Loucy (cell line): Measurements from ENCODE around the gene PRKACA.

Experiments
- H2AFZ ChIP-seq: fragments of 200-600 bp; sonication (generic); 2 replicates; pipeline ENCODE4 v1.6.0; 2016; ENCODE audit warnings: antibody characterized with exemption, mild to moderate bottlenecking, low read length, moderate library complexity
- H3F3A ChIP-seq: fragments of 200-600 bp; 2 replicates; pipeline ENCODE4 v1.6.0; 2016; ENCODE audit warnings: antibody characterized with exemption, low read depth, mild to moderate bottlenecking
- H3K27me3 ChIP-seq: fragments of 200-600 bp; sonication (generic); 2 replicates; pipeline ENCODE4 v1.6.1; 2014; ENCODE audit warnings: low read length, mild to moderate bottlenecking; ENCODE audit not compliant: insufficient read depth, poor library complexity, severe bottlenecking
- H3K36me3 ChIP-seq: fragments of 200-600 bp; sonication (generic); 2 replicates; pipeline ENCODE4 v1.6.1; 2016; ENCODE audit warnings: low read length; ENCODE audit not compliant: insufficient read depth
- H3K4me1 ChIP-seq: fragments of 200-600 bp; sonication (generic); 2 replicates; pipeline ENCODE4 v1.5.1; 2014; ENCODE audit warnings: low read length, mild to moderate bottlenecking; ENCODE audit not compliant: insufficient read depth, poor library complexity, severe bottlenecking
- H3K4me2 ChIP-seq: fragments of 200-600 bp; sonication (generic); 2 replicates; pipeline ENCODE4 v1.6.0; 2014; ENCODE audit warnings: antibody characterized with exemption, low read length, low read depth, mild to moderate bottlenecking; ENCODE audit not compliant: poor library complexity, severe bottlenecking
- H3K4me3 ChIP-seq: fragments of 200-600 bp; sonication (generic); 2 replicates; pipeline ENCODE4 v1.5.1; 2014; ENCODE audit warnings: low read length, mild to moderate bottlenecking, mixed read lengths; ENCODE audit not compliant: poor library complexity, severe bottlenecking
- H3K79me2 ChIP-seq: fragments of 200-600 bp; sonication (generic); 2 replicates; pipeline ENCODE4 v1.6.1; 2014; ENCODE audit warnings: low read length; ENCODE audit not compliant: insufficient read depth
- H3K9ac ChIP-seq: fragments of 200-600 bp; sonication (generic); 2 replicates; pipeline ENCODE4 v1.6.0; 2014; ENCODE audit warnings: mild to moderate bottlenecking, low read depth, low read length, moderate library complexity; ENCODE audit not compliant: poor library complexity, severe bottlenecking
- H3K9me2 ChIP-seq: fragments of 200-600 bp; sonication (generic); replicated peaks from 2 replicates; pipeline ENCODE4 v1.6.1; 2016; ENCODE audit warnings: low read depth, low read length, mixed read lengths
- H3K9me3 ChIP-seq: fragments of 200-600 bp; sonication (generic); 2 replicates; pipeline ENCODE4 v1.6.1; 2014; ENCODE audit warnings: mild to moderate bottlenecking, antibody characterized with exemption, low read length, low read depth; ENCODE audit not compliant: insufficient read depth
- H4K20me1 ChIP-seq: fragments of 200-600 bp; sonication (generic); 2 replicates; pipeline ENCODE4 v1.6.0; 2014; ENCODE audit warnings: antibody characterized with exemption, low read length, mild to moderate bottlenecking; ENCODE audit not compliant: insufficient read depth, poor library complexity, severe bottlenecking
- EZH2phosphoT487 ChIP-seq: fragments of 200-600 bp; IDR thresholded peaks from 2 replicates; pipeline ENCODE4 v1.6.1; 2018; ENCODE audit warnings: antibody characterized with exemption, mild to moderate bottlenecking, moderate library complexity, borderline replicate concordance
- TF ChIP-seq, protein P1 (sequence below): fragments of 200-600 bp; sonication (generic); conservative IDR thresholded peaks from 2 replicates; pipeline ENCODE4 v1.5.1; 2014; ENCODE audit warnings: mild to moderate bottlenecking, antibody characterized with exemption, low read length

PRKACA gene

DNA sequence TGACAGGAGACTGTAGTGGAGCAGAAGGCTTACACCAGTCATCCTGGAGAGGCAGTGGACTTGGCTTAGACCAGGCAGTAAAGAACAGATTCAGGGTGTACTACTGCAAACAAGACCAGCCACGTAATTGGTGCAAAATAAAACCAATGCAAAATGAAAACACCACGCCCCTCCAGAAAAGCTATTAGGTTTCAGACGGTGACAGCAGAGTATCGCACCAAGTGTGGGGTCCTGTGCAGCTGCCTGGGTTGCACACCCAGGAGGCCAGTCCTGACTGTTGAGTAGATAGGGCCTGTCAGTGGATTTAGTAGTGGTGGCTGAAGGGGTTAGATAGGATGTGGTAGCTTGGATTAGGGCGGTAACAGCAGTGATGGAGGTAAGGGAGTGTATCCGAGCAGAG lies 5.4 kb upstream of the PRKACA start:
- Histone ChIP-seq H3K79me2 (0 out of 2 replicates have a peak, but pooled peaks cover 4% of the 10 kb centered on the region), H3K4me2 (no peak overlapping the region), H4K20me1 (no peaks in the 10 kb centered on the region), H3K27me3 (no peaks in the 10 kb centered on the region), H3K9me3 (no peaks in the 10 kb centered on the region), H3K9ac (no peak overlapping the region), H3K36me3 (peaks cover 3% of the 10 kb centered on the region; the same call in 1 of the 2 replicates), H3F3A (no peaks in the 10 kb centered on the region; the same call in 1 of the 2 replicates), H2AFZ (no peak overlapping the region), H3K4me3 (no peak overlapping the region), H3K9me2 (no peaks in the 10 kb centered on the region), H3K4me1 (peaks cover 10% of the 10 kb centered on the region)
- TF ChIP-seq, protein P1, sequence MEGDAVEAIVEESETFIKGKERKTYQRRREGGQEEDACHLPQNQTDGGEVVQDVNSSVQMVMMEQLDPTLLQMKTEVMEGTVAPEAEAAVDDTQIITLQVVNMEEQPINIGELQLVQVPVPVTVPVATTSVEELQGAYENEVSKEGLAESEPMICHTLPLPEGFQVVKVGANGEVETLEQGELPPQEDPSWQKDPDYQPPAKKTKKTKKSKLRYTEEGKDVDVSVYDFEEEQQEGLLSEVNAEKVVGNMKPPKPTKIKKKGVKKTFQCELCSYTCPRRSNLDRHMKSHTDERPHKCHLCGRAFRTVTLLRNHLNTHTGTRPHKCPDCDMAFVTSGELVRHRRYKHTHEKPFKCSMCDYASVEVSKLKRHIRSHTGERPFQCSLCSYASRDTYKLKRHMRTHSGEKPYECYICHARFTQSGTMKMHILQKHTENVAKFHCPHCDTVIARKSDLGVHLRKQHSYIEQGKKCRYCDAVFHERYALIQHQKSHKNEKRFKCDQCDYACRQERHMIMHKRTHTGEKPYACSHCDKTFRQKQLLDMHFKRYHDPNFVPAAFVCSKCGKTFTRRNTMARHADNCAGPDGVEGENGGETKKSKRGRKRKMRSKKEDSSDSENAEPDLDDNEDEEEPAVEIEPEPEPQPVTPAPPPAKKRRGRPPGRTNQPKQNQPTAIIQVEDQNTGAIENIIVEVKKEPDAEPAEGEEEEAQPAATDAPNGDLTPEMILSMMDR = no peak
- no peak for TF ChIP-seq EZH2phosphoT487

DNA sequence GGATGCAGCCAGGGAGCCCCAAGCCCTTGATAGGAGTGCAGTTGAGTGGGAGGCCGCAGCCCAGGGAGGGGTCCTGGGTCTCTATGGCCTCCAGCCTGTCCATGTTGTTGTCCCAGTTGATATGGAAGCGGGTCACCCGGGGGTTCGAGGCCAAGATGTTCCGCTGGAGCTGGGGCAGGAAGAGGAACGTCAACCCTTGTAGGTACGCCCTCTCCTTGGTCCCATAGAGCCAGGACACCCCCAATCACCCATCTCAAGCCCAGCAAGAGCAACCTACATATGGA lies 2.9 kb upstream of the PRKACA start:
- H3K9me3 ChIP-seq = no peaks in the 10 kb centered on the region
- peaks cover 13% of the 10 kb centered on the region for H4K20me1 ChIP-seq
- peaks cover 23% of the 10 kb centered on the region; the same call in 1 of the 2 replicates for H3K79me2 ChIP-seq
- H3K9me2 ChIP-seq = no peaks in the 10 kb centered on the region
- H3K9ac ChIP-seq = no peak overlapping the region
- no peak for TF ChIP-seq EZH2phosphoT487
- TF ChIP-seq, protein P1 = no peak
- no peak overlapping the region for H3K4me2 ChIP-seq
- H2AFZ ChIP-seq = no peak overlapping the region
- peaks cover 28% of the 10 kb centered on the region for H3K4me1 ChIP-seq
- no peaks in the 10 kb centered on the region; the same call in 1 of the 2 replicates for H3F3A ChIP-seq
- no peaks in the 10 kb centered on the region for H3K27me3 ChIP-seq
- H3K4me3 ChIP-seq = no peak overlapping the region
- H3K36me3 ChIP-seq = no peaks in the 10 kb centered on the region; the same call in 1 of the 2 replicates

DNA sequence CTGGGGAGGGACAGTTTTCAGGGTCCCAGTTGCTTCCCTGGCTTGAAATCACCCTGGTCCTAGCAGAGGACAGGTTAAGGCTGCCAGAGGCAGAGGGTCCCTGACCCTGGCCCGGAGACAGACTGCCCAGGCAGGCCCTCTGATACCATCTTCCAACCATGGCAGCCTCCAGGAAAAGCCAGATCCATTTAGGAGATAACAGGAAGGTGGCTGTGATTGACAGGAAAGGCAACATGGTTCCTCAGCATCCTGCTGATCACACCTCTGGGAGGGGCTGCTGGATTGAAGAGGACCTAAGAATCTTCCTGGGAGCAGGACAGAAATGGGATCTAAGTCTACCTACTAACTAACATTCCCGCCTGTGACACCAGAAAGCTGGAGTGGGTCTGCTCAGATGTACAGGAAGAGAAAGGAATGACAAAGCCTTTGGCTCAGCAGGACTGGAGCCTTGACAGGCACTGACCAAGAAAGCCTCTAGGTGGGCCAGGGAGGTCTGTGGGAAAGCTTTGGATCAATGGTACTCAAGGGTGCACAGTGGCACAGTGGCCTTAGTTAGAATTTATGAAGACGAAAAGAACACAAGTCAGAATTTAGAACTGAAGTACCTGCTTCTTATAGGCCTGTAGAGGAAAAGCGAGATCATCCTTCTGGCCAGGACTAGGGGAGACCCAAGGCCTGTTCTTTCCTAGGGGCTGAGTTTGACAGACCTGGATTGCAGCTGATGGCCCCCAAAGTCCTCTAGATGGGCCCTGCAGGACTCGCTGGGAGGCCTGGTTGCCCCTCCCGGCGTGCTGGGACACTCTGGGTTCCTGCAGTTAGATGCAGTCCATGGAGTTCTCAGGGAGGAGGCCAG lies 2.3 kb upstream of the PRKACA start:
- Histone ChIP-seq H3K9me2 (no peaks in the 10 kb centered on the region), H3K79me2 (peaks cover 24% of the 10 kb centered on the region; the same call in 1 of the 2 replicates), H3K4me1 (peaks cover 33% of the 10 kb centered on the region), H4K20me1 (peaks cover 17% of the 10 kb centered on the region), H3K9ac (no peak overlapping the region), H3K9me3 (no peaks in the 10 kb centered on the region), H3K4me3 (no peak overlapping the region), H3K27me3 (no peaks in the 10 kb centered on the region), H3F3A (no peaks in the 10 kb centered on the region; the same call in 1 of the 2 replicates), H2AFZ (no peak overlapping the region), H3K36me3 (no peaks in the 10 kb centered on the region; the same call in 1 of the 2 replicates), H3K4me2 (no peak overlapping the region)
- TF ChIP-seq EZH2phosphoT487 = no peak
- TF ChIP-seq, protein P1 = no peak
